Measurements from ENCODE around the gene CYP2C8. TPM values are rescaled to one million over a fixed set of nuclear protein-coding genes. Genes with fewer than 3 reads are reported as not detected.

The CYP2C8 gene
- total and polyA plus RNA-seq, 2 of the 4 experiments (the other 2 are of a cell fraction), result 0.05 TPM; not detected in 1

DNA sequence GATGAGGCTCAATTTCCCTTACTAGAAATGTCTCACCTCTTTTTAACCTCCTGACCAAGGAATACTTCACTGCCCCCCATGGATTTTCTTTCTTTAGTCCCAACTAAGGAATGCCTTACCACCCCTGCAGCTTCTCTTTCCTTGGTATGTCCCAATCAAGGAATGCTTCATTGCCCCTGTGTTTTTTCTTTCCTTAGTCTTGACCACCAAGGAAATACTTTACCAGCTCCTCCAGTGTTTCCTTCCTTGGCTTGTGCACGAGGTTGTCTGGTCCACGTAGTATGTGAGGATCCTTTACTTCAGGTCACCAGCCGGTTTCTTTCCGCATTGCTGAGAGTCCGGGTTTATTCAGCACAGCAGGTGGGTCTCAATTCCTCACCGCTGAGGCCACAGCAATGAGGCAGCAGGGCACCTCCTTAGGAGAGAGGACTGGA, 71.5 kb downstream of the CYP2C8 start:
- Histone ChIP-seq H2BK15ac (ENCODE audit: low read depth, low read length) (no peak overlapping the region), H3K9me1 (ENCODE audit: insufficient read depth, low read length) (no peaks in the 10 kb centered on the region), H4K20me1 (ENCODE audit: insufficient read depth, low read length) (no peaks in the 10 kb centered on the region), H3K18ac (ENCODE audit: low read depth, low read length) (no peak overlapping the region), H3K14ac (replicated peaks; ENCODE audit: low read depth, low read length) (no peak overlapping the region), H4K91ac (ENCODE audit: insufficient read depth, low read depth, low read length) (no peak overlapping the region), H2AFZ (replicated peaks; ENCODE audit: low read length, poor library complexity) (no peak overlapping the region), H3K4ac (ENCODE audit: low read depth, low read length) (no peak overlapping the region), H3K23ac (ENCODE audit: low read depth, low read length) (no peak overlapping the region), H3K27me3 (ENCODE audit: control insufficient read depth, insufficient read depth, low read length) (no peaks in the 10 kb centered on the region), H4K8ac (ENCODE audit: low read depth in 2 of 2, low read length in 2 of 2) (no peak overlapping the region), H3K36me3 (ENCODE audit: control insufficient read depth, insufficient read depth, low read length) (no peaks in the 10 kb centered on the region), H2BK120ac (ENCODE audit: low read depth, low read length) (no peak overlapping the region), H3K4me1 (ENCODE audit: control insufficient read depth, insufficient read depth, low read length) (no peaks in the 10 kb centered on the region), H3K4me3 (ENCODE audit: insufficient read depth, low read depth, low read length) (no peak overlapping the region), H4K5ac (ENCODE audit: low read depth, low read length) (no peak overlapping the region), H2AK9ac (replicated peaks; ENCODE audit: low read depth, low read length, poor library complexity) (no peak overlapping the region), H2BK5ac (ENCODE audit: low read depth, low read length, poor library complexity, severe bottlenecking) (no peak overlapping the region), H3K56ac (ENCODE audit: extremely low read depth, insufficient read depth, low read length) (no peak overlapping the region), H3K9me3 (ENCODE audit: control insufficient read depth, insufficient read depth, low read length) (peaks cover 9% of the 10 kb centered on the region), H2BK20ac (ENCODE audit: low read depth, low read length) (no peak overlapping the region), H3K27ac (ENCODE audit: insufficient read depth, low read length) (no peak overlapping the region), H3K9ac (ENCODE audit: low read depth, low read length) (no peak overlapping the region), H2AK5ac (ENCODE audit: low read depth, low read length) (no peak overlapping the region), H3K79me1 (ENCODE audit: low read depth in 1 of 2, low read length in 2 of 2) (no peaks in the 10 kb centered on the region), H3K4me2 (ENCODE audit: low read depth, low read length) (no peak overlapping the region)
- POLR2A ChIA-PET (ENCODE audit: unreplicated experiment), result no interaction called here
- intact Hi-C loops (cut with micrococcal nuclease) (no loop called here), in situ Hi-C loops (cut with MboI; ENCODE audit: low sequenced_read_pairs) (no loop called here), dilution Hi-C loops (cut with HindIII; ENCODE audit: low sequenced_read_pairs, unreplicated experiment) (no loop called here)
- CTCF ChIA-PET, result no interaction called here
- BruUV-seq (replicated peaks), result no TSS peak
- DNase-seq (no peak), ATAC-seq (ENCODE audit: low read depth) (no peak)
- 66% methylated on average over 4 of the region's 6 CpGs; no CpG with 5 or more reads in 1 of the 2 experiments for WGBS, 2 experiments (ENCODE audit: extremely low coverage in 2 of 2, insufficient read length in 1 of 2)
- TF ChIP-seq POLR2A (IDR thresholded peaks at IDR 0.05; ENCODE audit: low read depth, low read length) (no peak), MAFK (IDR thresholded peaks at IDR 0.05; ENCODE audit: low read depth, low read length) (no peak)

Data from IMR-90 (cell line).